ENCODE results near the gene ELOVL6.

DNA sequence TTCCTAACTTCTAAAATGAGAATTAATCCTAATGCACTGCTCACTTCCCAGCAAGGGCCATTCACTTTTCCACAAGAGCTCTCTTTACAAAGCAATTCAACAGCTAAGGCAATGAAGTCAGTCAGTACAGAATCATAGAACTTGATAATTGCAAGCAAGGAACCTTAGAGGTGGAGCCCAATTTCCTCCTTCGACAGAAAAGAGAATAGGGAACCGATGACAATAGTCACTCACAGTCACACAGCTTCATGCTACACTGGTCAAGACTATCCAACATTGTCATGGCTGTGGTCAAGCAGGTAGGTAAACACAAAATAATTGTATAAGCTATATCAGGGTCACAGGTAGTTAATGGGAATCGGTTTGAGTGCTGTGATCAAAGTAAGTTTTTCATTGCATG, 90.0 kb downstream of the ELOVL6 start:
- TF ChIP-seq, protein P1, sequence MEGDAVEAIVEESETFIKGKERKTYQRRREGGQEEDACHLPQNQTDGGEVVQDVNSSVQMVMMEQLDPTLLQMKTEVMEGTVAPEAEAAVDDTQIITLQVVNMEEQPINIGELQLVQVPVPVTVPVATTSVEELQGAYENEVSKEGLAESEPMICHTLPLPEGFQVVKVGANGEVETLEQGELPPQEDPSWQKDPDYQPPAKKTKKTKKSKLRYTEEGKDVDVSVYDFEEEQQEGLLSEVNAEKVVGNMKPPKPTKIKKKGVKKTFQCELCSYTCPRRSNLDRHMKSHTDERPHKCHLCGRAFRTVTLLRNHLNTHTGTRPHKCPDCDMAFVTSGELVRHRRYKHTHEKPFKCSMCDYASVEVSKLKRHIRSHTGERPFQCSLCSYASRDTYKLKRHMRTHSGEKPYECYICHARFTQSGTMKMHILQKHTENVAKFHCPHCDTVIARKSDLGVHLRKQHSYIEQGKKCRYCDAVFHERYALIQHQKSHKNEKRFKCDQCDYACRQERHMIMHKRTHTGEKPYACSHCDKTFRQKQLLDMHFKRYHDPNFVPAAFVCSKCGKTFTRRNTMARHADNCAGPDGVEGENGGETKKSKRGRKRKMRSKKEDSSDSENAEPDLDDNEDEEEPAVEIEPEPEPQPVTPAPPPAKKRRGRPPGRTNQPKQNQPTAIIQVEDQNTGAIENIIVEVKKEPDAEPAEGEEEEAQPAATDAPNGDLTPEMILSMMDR (IDR thresholded peaks at IDR 0.05; ENCODE audit: insufficient read depth, low read depth, low read length), result no peak
- no peak for TF ChIP-seq EZH2 (IDR thresholded peaks at IDR 0.05; ENCODE audit: insufficient read depth, low read length)
